Panc1 (cell line): ENCODE measurements around the gene DYNLL2. TPM values are rescaled to one million over a fixed set of nuclear protein-coding genes. Genes with fewer than 3 reads are reported as not detected.
A peak's percentile ranks its signal among the peaks of the same experiment; 100 is the strongest.

ENCODE experiments used
- ATAC-seq: fragments of 200-7000 bp; cut with Tn5 transposase; 2 replicates; pipeline ENCODE4 v1.9.1; 2020; ENCODE audit warnings: mild to moderate bottlenecking, moderate library complexity
- BruUV-seq: library from RNA; stranded (reverse); fragments of 400-500 nt; replicated peaks from 2 replicates; lab custom pipeline; 2021; lab: Mats Ljungman, UMichigan
- CTCF ChIA-PET: fragments of 300-600 bp; sonication (Branson Sonifier 250); formaldehyde crosslinking; loops from one replicate; lab custom pipeline; 2022; ENCODE audit warnings: antibody characterized with exemption; lab: Charles Lee
- POLR2A ChIA-PET: fragments of 300-600 bp; sonication (Branson Sonifier 250); formaldehyde crosslinking; loops from one replicate; lab custom pipeline; 2022; ENCODE audit warnings: antibody characterized with exemption; lab: Charles Lee
- DNase-seq: peaks from one replicate; pipeline ENCODE4 v3.0.0-alpha.2; 2010; ENCODE audit warnings: low read depth, low spot score
- H3K27ac ChIP-seq: 2 replicates; pipeline ENCODE4 v1.5.1; 2011; ENCODE audit warnings: mild to moderate bottlenecking, low read length, inconsistent platforms
- H3K27me3 ChIP-seq: fragments of 200-500 bp; sonication (Bioruptor generic); 2 replicates; pipeline ENCODE4 v1.6.0; 2014; ENCODE audit warnings: low read length, inconsistent platforms; ENCODE audit not compliant: control insufficient read depth, insufficient read depth
- H3K36me3 ChIP-seq: fragments of 200-500 bp; sonication (Bioruptor generic); 2 replicates; pipeline ENCODE4 v1.5.1; 2014; ENCODE audit warnings: inconsistent platforms, mild to moderate bottlenecking, low read length, moderate library complexity; ENCODE audit not compliant: control insufficient read depth, insufficient read depth
- H3K4me1 ChIP-seq: 2 replicates; pipeline ENCODE4 v1.5.1; 2011; ENCODE audit warnings: inconsistent platforms, mild to moderate bottlenecking, low read length, moderate library complexity; ENCODE audit not compliant: control insufficient read depth, insufficient read depth
- H3K4me3 ChIP-seq, 2 experiments: 2 replicates each; pipeline ENCODE4 v1.5.1; 2011 to 2012; ENCODE audit warnings: low read depth in 2 of 2, low read length in 2 of 2, mild to moderate bottlenecking in 2 of 2, inconsistent platforms in 1 of 2, moderate library complexity in 1 of 2
- H3K9me3 ChIP-seq: fragments of 200-500 bp; sonication (Bioruptor generic); 2 replicates; pipeline ENCODE4 v1.5.1; 2014; ENCODE audit warnings: low read depth, mild to moderate bottlenecking, inconsistent platforms, low read length, moderate library complexity; ENCODE audit not compliant: control insufficient read depth, insufficient read depth
- CTCF ChIP-seq: fragments of 450-650 bp; IDR thresholded peaks from 2 replicates; pipeline ENCODE4 v1.5.1; 2017; ENCODE audit warnings: mild to moderate bottlenecking
- POLR2AphosphoS5 ChIP-seq: IDR thresholded peaks from 2 replicates; pipeline ENCODE4 v1.6.1; 2012; ENCODE audit warnings: mild to moderate bottlenecking, low read depth, low read length, moderate library complexity
- REST ChIP-seq, 2 experiments: IDR thresholded peaks; 2 replicates each; pipeline ENCODE4 v1.6.1; 2011 to 2012; ENCODE audit warnings: low read depth in 2 of 2, control low read depth in 1 of 2, low read length in 1 of 2, mild to moderate bottlenecking in 1 of 2, moderate library complexity in 1 of 2; ENCODE audit not compliant: insufficient read depth in 1 of 2
- SIN3A ChIP-seq: IDR thresholded peaks from 2 replicates; pipeline ENCODE4 v1.6.1; 2012; ENCODE audit warnings: low read depth, mild to moderate bottlenecking, low read length, moderate library complexity, borderline replicate concordance; ENCODE audit not compliant: insufficient read depth
- TCF7L2 ChIP-seq: IDR thresholded peaks from 2 replicates; pipeline ENCODE4 v1.6.1; 2011; ENCODE audit warnings: mild to moderate bottlenecking, low read depth, low read length, inconsistent platforms
- in situ Hi-C: cut with HindIII; loops from 2 replicates; pipeline ENCODE4 v1.10.0; 2016; ENCODE audit warnings: low sequenced_read_pairs, low pct_unique_long_range_greater_than_20kb
- intact Hi-C: fragments of 100-400 bp; cut with micrococcal nuclease; formaldehyde crosslinking; loops from one replicate; pipeline ENCODE4 v1.10.0; 2022; ENCODE audit not compliant: unreplicated experiment
- total RNA-seq: library from RNA; stranded (reverse); gene quantifications from one replicate; pipeline ENCODE4 v1.2.1, GENCODE V29; 2021; ENCODE audit not compliant: unreplicated experiment

Gene DYNLL2
- total RNA-seq, 1 experiment from 2014 or later = 19.8 TPM

- ChIA-PET POLR2A (interaction anchor here (0.7 to 1.2 kb wide), 2 partner anchors 69 to 112 kb away, joined by 3 to 5 read pairs; no protein-coding TSS in a partner anchor), CTCF (interaction anchor here (0.7 to 0.9 kb wide), 2 partner anchors 104 to 252 kb away, joined by 3 to 4 read pairs; no protein-coding TSS in a partner anchor)
- H3K4me1 ChIP-seq = no peaks in the 10 kb centered on the region
- no peak overlapping the region for H3K4me3 ChIP-seq
- BruUV-seq = no TSS peak
- intact Hi-C loops = loop anchor here (2.0 to 10.0 kb wide), 3 partner anchors 104 to 517 kb away; partner anchors contain the start of gene SRSF1
- in situ Hi-C loops = no loop called here
- no peaks in the 10 kb centered on the region; the same call in 1 of the 2 replicates for H3K9me3 ChIP-seq
- TF ChIP-seq CTCF (no peak), TCF7L2 (no peak), POLR2AphosphoS5 (no peak), SIN3A (no peak), REST (IDR thresholded peaks at IDR 0.05; ENCODE audit: insufficient read depth in 1 of 2, low read depth in 2 of 2, low read length in 1 of 2) (no peak)
- no peaks in the 10 kb centered on the region for H3K27me3 ChIP-seq
- no peak for DNase-seq
- no peak overlapping the region for H3K27ac ChIP-seq
- H3K36me3 ChIP-seq = no peaks in the 10 kb centered on the region
- no peak for ATAC-seq
Observed at GRCh38 chr17:58111676-58112075, 28.5 kb downstream of the DYNLL2 start.

GRCh38 chr17:58112970-58113631 lies 29.9 kb downstream of the DYNLL2 start:
- POLR2A ChIA-PET = interaction anchor here (1.2 to 1.5 kb wide), 2 partner anchors 106 to 113 kb away, joined by 5 read pairs; partner anchors contain the start of gene SRSF1
- DNase-seq = peak; percentile 70
- Histone ChIP-seq H3K27ac (no peak overlapping the region), H3K36me3 (no peaks in the 10 kb centered on the region), H3K4me1 (no peaks in the 10 kb centered on the region), H3K9me3 (no peaks in the 10 kb centered on the region), H3K27me3 (no peaks in the 10 kb centered on the region), H3K4me3 (no peak overlapping the region)
- peak; percentile 97 for TF ChIP-seq CTCF
- TF ChIP-seq SIN3A = no peak
- TF ChIP-seq REST (IDR thresholded peaks at IDR 0.05; ENCODE audit: insufficient read depth in 1 of 2, low read depth in 2 of 2, low read length in 1 of 2) = peak in 1 of 2 experiments; percentile 64; a peak in 1 of 4 replicates
- BruUV-seq = no TSS peak
- in situ Hi-C loops = no loop called here
- intact Hi-C loops = loop anchor here (2.0 to 10.0 kb wide), 3 partner anchors 106 to 518 kb away; partner anchors contain the start of gene SRSF1
- ATAC-seq = peak; percentile 88
- CTCF ChIA-PET = interaction anchor here (0.6 to 1.0 kb wide), 4 partner anchors 114 to 258 kb away, joined by 3 to 15 read pairs (median 6); no protein-coding TSS in a partner anchor
